Measurements from ENCODE around the gene ZC3HAV1L.

The ZC3HAV1L gene

GRCh38 chr7:139075871-139076686 is 40.2 kb upstream of the ZC3HAV1L start:
- peak overlapping the region; percentile 58 for H3K27ac ChIP-seq
- no peak for TF ChIP-seq ZFX (IDR thresholded peaks at IDR 0.05)
- TF ChIP-seq, protein P1, sequence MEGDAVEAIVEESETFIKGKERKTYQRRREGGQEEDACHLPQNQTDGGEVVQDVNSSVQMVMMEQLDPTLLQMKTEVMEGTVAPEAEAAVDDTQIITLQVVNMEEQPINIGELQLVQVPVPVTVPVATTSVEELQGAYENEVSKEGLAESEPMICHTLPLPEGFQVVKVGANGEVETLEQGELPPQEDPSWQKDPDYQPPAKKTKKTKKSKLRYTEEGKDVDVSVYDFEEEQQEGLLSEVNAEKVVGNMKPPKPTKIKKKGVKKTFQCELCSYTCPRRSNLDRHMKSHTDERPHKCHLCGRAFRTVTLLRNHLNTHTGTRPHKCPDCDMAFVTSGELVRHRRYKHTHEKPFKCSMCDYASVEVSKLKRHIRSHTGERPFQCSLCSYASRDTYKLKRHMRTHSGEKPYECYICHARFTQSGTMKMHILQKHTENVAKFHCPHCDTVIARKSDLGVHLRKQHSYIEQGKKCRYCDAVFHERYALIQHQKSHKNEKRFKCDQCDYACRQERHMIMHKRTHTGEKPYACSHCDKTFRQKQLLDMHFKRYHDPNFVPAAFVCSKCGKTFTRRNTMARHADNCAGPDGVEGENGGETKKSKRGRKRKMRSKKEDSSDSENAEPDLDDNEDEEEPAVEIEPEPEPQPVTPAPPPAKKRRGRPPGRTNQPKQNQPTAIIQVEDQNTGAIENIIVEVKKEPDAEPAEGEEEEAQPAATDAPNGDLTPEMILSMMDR (conservative IDR thresholded peaks at IDR 0.05), result no peak

GRCh38 chr7:139075031-139075652 is 39.3 kb upstream of the ZC3HAV1L start:
- peak overlapping the region; percentile 58 for H3K27ac ChIP-seq

DNA sequence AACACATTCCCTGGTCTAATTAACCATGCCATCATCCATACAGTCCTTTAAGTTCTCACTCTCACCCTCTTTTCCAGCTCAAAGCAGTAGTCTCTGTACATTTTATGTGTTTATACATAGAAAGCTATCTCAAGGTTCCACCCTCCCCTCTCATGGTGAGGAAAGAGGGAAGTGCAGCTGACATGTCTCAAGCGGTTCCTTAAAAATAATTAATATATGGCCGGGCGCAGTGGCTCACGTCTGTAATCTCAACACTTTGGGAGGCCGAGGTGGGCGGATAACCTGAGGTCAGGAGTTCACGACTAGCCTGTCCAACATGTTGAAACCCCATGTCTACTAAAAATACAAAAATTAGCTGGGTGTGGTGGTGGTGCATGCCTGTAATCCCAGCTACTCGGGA is 37.0 kb upstream of the ZC3HAV1L start:
- TF ChIP-seq, protein P1 (conservative IDR thresholded peaks at IDR 0.05), result no peak
- TF ChIP-seq ZFX (IDR thresholded peaks at IDR 0.05), result no peak
- no peak overlapping the region for H3K27ac ChIP-seq

More at GRCh38 chr7:139075031-139075652, 39.3 kb upstream of the ZC3HAV1L start:
- no peak for TF ChIP-seq ZFX (IDR thresholded peaks at IDR 0.05)
- TF ChIP-seq, protein P1 (conservative IDR thresholded peaks at IDR 0.05), result peak; percentile 96

DNA sequence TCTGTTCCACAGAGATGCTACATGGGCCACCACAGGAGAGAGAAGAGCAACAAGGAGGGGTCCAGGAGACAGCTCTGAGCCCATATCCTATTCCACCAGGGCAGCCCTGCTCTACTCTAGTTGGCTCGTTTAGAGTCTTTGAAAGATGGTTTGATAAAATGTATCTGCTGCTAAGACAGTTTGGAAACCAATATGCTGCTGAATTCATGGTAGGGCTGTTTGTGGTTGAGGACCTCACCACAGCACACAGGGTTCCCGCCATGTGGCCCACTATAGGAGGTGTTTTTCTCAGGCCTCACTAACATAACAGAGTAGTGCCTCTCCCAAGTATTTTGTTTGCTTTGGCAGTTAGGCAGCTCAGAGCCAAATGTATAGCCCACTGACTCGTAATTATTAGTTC is 35.8 kb upstream of the ZC3HAV1L start:
- TF ChIP-seq ZFX (IDR thresholded peaks at IDR 0.05), result no peak
- TF ChIP-seq, protein P1 (conservative IDR thresholded peaks at IDR 0.05), result no peak

DNA sequence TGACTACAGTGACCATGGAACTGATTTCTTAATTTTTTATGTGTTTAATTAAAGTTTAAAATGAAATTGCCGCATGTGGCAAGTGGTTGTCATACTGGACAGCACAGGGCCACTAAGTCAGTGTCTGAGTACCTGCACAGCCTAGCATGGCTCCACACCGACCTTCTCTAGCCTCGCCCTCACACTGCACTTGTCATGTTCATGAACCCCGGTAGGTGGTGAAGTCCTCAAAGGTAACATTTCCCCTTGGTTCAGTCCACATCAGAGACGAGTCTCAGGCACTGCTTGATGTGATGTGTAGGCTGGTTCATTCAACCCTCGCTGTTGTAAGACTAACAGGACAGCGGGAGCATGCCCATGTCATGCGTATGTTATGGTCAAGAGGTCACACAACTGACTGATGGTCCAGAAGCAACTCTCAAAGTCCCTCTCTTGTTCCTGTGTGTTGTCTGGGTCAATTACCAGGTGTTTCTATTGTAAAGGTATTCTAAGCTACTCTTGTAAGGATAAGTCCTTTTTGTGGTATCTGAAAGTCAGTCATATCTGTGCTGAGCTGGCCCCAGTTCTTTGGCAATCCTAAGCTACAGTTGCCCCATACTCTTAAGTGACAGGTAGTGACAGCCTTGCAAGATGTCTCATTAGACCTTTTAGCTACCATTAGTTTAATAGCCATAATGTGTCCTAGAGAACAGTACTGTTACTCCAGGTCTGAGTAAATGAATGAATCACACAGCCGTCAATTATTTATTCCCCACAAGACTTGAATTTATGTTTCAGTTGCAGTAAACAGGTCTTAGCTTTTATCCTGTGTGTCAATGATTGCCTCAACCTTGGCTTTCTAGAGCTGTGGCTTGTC is 32.9 kb upstream of the ZC3HAV1L start:
- TF ChIP-seq, protein P1 (conservative IDR thresholded peaks at IDR 0.05), result no peak
- TF ChIP-seq ZFX (IDR thresholded peaks at IDR 0.05), result no peak
- H3K27ac ChIP-seq, result no peak overlapping the region

More for the DNA sequence above, 35.8 kb upstream of the ZC3HAV1L start:
- H3K27ac ChIP-seq, result no peak overlapping the region

GRCh38 chr7:139066315-139066714 is 30.5 kb upstream of the ZC3HAV1L start:
- TF ChIP-seq, protein P1 (conservative IDR thresholded peaks at IDR 0.05), result no peak
- no peak for TF ChIP-seq ZFX (IDR thresholded peaks at IDR 0.05)
- no peak overlapping the region for H3K27ac ChIP-seq

Measured in C4-2B (cell line).